T-helper 22 cell (primary cell): ENCODE results near the gene PLEKHA6.

ENCODE experiments used
- DNase-seq: peaks from one replicate; pipeline ENCODE4 v3.0.0-alpha.2; 2020; ENCODE audit warnings: low read depth

PLEKHA6 gene

GRCh38 chr1:204359474-204360255 is at the start of gene PLEKHA6:
TSS of gene PLEKHA6 (minus strand) at chr1:204359929. CDS start at chr1:204273727, 86,202 bp downstream.
- no peak for DNase-seq

- DNase-seq = no peak
Measured at GRCh38 chr1:204409123-204409522, 49.4 kb upstream of the PLEKHA6 start.

GRCh38 chr1:204408602-204409001 is 48.9 kb upstream of the PLEKHA6 start:
- no peak for DNase-seq

GRCh38 chr1:204408074-204408507 is 48.4 kb upstream of the PLEKHA6 start:
- DNase-seq = no peak

GRCh38 chr1:204407295-204407971 is 47.7 kb upstream of the PLEKHA6 start:
- no peak for DNase-seq

GRCh38 chr1:204406621-204407020 is 46.9 kb upstream of the PLEKHA6 start:
- DNase-seq = no peak

GRCh38 chr1:204405988-204406387 is 46.3 kb upstream of the PLEKHA6 start:
- DNase-seq = no peak

GRCh38 chr1:204404629-204405028 is 44.9 kb upstream of the PLEKHA6 start:
- no peak for DNase-seq

GRCh38 chr1:204402391-204402790 is 42.7 kb upstream of the PLEKHA6 start:
- DNase-seq = no peak

GRCh38 chr1:204401730-204402129 is 42.0 kb upstream of the PLEKHA6 start:
- DNase-seq = no peak

- DNase-seq = no peak
Measured at GRCh38 chr1:204400882-204401510, 41.3 kb upstream of the PLEKHA6 start.

- DNase-seq = no peak
Measured at GRCh38 chr1:204398197-204399125, 38.7 kb upstream of the PLEKHA6 start.

GRCh38 chr1:204396015-204396583 is 36.4 kb upstream of the PLEKHA6 start:
- no peak for DNase-seq

- DNase-seq = no peak
Measured at GRCh38 chr1:204391629-204392028, 31.9 kb upstream of the PLEKHA6 start.

GRCh38 chr1:204390751-204391466 is 31.2 kb upstream of the PLEKHA6 start:
- DNase-seq = no peak

- no peak for DNase-seq
Measured at GRCh38 chr1:204385727-204386126, 26.0 kb upstream of the PLEKHA6 start.

GRCh38 chr1:204384636-204385352 is 25.1 kb upstream of the PLEKHA6 start:
- no peak for DNase-seq

- no peak for DNase-seq
Measured at GRCh38 chr1:204383163-204383904, 23.6 kb upstream of the PLEKHA6 start.

- DNase-seq = no peak
Measured at GRCh38 chr1:204382714-204383083, 23.0 kb upstream of the PLEKHA6 start.
